Measurements from ENCODE around the gene TMEM89. TPM values are rescaled to one million over a fixed set of nuclear protein-coding genes. Genes with fewer than 3 reads are reported as not detected.

The TMEM89 gene
- total RNA-seq, 1 donor, result not detected

DNA sequence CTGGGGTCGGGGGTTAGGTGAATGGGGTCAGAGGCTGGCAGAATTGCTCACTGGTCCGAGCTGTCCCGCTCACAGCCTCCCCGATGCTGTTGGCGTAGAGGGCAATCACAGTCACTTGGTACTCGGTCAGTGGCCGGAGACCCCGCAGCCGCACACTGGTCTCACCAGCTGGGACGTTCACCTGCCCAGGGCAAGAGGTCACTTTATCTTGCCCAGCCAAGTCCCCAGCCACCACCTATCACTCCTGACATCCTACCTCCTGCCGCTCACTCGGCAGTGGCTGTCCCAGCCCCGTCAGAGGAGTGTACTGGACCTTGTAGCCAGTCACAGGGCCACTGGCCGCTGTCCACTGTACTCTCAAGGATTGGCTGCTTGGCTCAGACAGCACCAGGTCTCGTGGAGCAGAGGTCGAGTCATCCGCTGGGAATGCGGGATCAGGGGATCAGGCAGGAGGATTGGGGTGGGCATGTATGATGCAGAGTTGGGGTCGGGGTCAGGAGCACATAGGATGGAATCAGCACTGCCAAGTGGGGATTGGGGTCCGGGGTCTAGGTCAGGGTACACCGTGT, 29.0 kb downstream of the TMEM89 start:
- Histone ChIP-seq H3K9me3 (ENCODE audit: low read depth, low read length) (no peaks in the 10 kb centered on the region), H3K4me3 (ENCODE audit: insufficient read depth, low read length) (no peak overlapping the region), H4K20me1 (ENCODE audit: insufficient read depth, low read length) (no peaks in the 10 kb centered on the region), H3K27ac (ENCODE audit: low read depth, low read length) (no peak overlapping the region), H3K4me2 (ENCODE audit: insufficient read depth, low read length) (no peak overlapping the region), H3K27me3 (ENCODE audit: insufficient read depth, low read length) (no peaks in the 10 kb centered on the region), H3K36me3 (ENCODE audit: insufficient read depth, low read length) (peaks cover 8% of the 10 kb centered on the region), H3K79me2 (ENCODE audit: insufficient read depth, low read length) (peaks cover 6% of the 10 kb centered on the region), H2AFZ (ENCODE audit: low read length) (no peak overlapping the region), H3K4me1 (ENCODE audit: insufficient read depth, low read length) (peaks cover 16% of the 10 kb centered on the region)
- TF ChIP-seq, protein P1, sequence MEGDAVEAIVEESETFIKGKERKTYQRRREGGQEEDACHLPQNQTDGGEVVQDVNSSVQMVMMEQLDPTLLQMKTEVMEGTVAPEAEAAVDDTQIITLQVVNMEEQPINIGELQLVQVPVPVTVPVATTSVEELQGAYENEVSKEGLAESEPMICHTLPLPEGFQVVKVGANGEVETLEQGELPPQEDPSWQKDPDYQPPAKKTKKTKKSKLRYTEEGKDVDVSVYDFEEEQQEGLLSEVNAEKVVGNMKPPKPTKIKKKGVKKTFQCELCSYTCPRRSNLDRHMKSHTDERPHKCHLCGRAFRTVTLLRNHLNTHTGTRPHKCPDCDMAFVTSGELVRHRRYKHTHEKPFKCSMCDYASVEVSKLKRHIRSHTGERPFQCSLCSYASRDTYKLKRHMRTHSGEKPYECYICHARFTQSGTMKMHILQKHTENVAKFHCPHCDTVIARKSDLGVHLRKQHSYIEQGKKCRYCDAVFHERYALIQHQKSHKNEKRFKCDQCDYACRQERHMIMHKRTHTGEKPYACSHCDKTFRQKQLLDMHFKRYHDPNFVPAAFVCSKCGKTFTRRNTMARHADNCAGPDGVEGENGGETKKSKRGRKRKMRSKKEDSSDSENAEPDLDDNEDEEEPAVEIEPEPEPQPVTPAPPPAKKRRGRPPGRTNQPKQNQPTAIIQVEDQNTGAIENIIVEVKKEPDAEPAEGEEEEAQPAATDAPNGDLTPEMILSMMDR (IDR thresholded peaks at IDR 0.05; ENCODE audit: extremely low read depth, low read depth, low read length), result no peak
- DNase-seq (ENCODE audit: insufficient read length, low spot score, missing footprints), result peak; percentile 93

DNA sequence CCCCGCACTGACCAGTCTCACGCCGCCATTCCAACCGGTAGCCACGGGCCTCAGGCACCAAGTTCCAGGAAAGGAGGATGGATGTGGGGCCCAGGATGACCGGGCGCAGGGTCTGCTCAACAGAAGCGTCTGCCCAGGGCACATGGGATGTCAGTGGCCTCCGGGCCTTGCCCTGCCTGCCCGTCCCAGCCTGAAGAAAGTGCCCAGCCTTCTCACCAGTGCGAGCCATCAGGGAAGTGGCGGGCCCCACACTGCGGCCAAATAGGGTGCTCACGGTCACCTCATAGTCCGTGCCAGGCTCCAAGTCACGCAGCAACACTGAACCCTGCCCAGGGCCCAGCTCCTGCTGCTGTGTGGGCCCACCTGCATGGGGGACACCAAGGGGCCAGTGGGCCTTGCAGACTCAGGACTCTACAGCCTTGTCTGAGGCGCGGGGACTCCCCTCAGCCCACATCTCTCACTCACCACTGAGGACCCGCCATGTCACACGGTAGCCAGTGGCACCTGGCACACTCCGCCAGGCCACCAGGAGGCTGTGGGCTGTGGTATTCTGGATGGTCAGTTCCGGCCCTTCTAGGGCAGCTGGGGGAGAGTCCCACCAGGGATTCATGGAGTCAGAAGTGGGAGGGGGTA, 29.6 kb downstream of the TMEM89 start:
- Histone ChIP-seq H3K4me1 (ENCODE audit: insufficient read depth, low read length) (peaks cover 16% of the 10 kb centered on the region), H3K79me2 (ENCODE audit: insufficient read depth, low read length) (peaks cover 6% of the 10 kb centered on the region), H3K9me3 (ENCODE audit: low read depth, low read length) (no peaks in the 10 kb centered on the region), H4K20me1 (ENCODE audit: insufficient read depth, low read length) (no peaks in the 10 kb centered on the region), H3K27me3 (ENCODE audit: insufficient read depth, low read length) (no peaks in the 10 kb centered on the region), H3K4me2 (ENCODE audit: insufficient read depth, low read length) (no peak overlapping the region), H2AFZ (ENCODE audit: low read length) (no peak overlapping the region), H3K27ac (ENCODE audit: low read depth, low read length) (no peak overlapping the region), H3K4me3 (ENCODE audit: insufficient read depth, low read length) (no peak overlapping the region), H3K36me3 (ENCODE audit: insufficient read depth, low read length) (peaks cover 6% of the 10 kb centered on the region)
- TF ChIP-seq, protein P1 (IDR thresholded peaks at IDR 0.05; ENCODE audit: extremely low read depth, low read depth, low read length), result no peak
- DNase-seq (ENCODE audit: insufficient read length, low spot score, missing footprints), result peak; percentile 73

GRCh38 chr3:48591436-48591835, 30.1 kb downstream of the TMEM89 start:
- no peak overlapping the region for H3K4me2 ChIP-seq (ENCODE audit: insufficient read depth, low read length)
- H3K4me1 ChIP-seq (ENCODE audit: insufficient read depth, low read length), result peaks cover 16% of the 10 kb centered on the region
- peaks cover 9% of the 10 kb centered on the region for H3K36me3 ChIP-seq (ENCODE audit: insufficient read depth, low read length)
- TF ChIP-seq, protein P1 (IDR thresholded peaks at IDR 0.05; ENCODE audit: extremely low read depth, low read depth, low read length), result no peak
- no peak overlapping the region for H2AFZ ChIP-seq (ENCODE audit: low read length)
- H4K20me1 ChIP-seq (ENCODE audit: insufficient read depth, low read length), result no peaks in the 10 kb centered on the region
- no peaks in the 10 kb centered on the region for H3K27me3 ChIP-seq (ENCODE audit: insufficient read depth, low read length)
- H3K4me3 ChIP-seq (ENCODE audit: insufficient read depth, low read length), result no peak overlapping the region
- peak; percentile 38 for DNase-seq (ENCODE audit: insufficient read length, low spot score, missing footprints)
- no peaks in the 10 kb centered on the region for H3K9me3 ChIP-seq (ENCODE audit: low read depth, low read length)
- peaks cover 6% of the 10 kb centered on the region for H3K79me2 ChIP-seq (ENCODE audit: insufficient read depth, low read length)
- H3K27ac ChIP-seq (ENCODE audit: low read depth, low read length), result no peak overlapping the region

DNA sequence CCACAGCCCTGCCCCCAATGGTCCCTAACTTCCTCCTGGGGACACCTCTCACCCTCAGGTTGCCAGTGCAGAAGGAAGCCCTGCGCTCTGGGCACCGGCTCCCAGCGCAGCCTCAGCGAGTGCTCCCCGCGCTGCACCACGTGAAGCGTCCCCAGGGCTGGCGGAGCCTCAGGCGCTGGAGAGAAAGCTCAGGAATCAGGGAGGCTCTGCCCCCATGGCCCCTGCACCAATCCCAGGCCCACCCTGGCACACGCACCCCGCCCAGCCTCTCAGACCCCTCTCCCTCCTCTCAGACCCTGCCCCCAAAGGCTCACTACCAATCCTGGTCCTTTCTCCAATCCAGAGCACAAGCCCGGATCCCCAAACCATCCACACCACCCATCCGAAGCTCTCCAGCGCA, 33.3 kb downstream of the TMEM89 start:
- Histone ChIP-seq H3K27ac (ENCODE audit: low read depth, low read length) (no peak overlapping the region), H3K36me3 (ENCODE audit: insufficient read depth, low read length) (peaks cover 9% of the 10 kb centered on the region), H3K79me2 (ENCODE audit: insufficient read depth, low read length) (no peaks in the 10 kb centered on the region), H3K4me1 (ENCODE audit: insufficient read depth, low read length) (no peaks in the 10 kb centered on the region), H3K9me3 (ENCODE audit: low read depth, low read length) (no peaks in the 10 kb centered on the region), H3K4me3 (ENCODE audit: insufficient read depth, low read length) (no peak overlapping the region), H3K4me2 (ENCODE audit: insufficient read depth, low read length) (no peak overlapping the region), H3K27me3 (ENCODE audit: insufficient read depth, low read length) (no peaks in the 10 kb centered on the region), H4K20me1 (ENCODE audit: insufficient read depth, low read length) (no peaks in the 10 kb centered on the region), H2AFZ (ENCODE audit: low read length) (no peak overlapping the region)
- DNase-seq (ENCODE audit: insufficient read length, low spot score, missing footprints), result no peak
- TF ChIP-seq, protein P1 (IDR thresholded peaks at IDR 0.05; ENCODE audit: extremely low read depth, low read depth, low read length), result no peak
